ENCODE measurements around the gene ANKRD45.
"Not testable (repeated sequence)": the region's sequence is repeated elsewhere in the genome, so short reads cannot be mapped to it uniquely, and the experiment has no call there.

ANKRD45 gene

DNA sequence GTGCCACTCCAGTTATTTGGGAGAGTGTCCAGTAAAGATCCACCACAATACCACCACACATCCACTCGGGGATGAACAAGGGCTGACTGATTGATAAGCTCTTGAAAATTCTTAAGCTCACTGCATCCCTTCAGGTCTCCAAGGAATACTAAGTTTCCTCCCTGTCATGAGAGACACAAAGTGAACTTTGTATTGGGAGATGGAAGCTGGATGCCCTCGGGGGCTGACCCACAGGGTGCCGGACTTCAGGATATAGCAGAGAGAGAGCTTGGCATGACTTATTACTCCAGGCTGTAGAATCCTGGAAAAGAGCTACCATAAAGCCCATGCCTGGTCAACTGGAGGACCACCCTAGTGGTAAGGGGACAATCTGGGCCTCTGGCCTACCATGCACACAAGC is 15.5 kb upstream of the ANKRD45 start:
- H2BK5ac ChIP-seq (ENCODE audit: low read length); H3K56ac ChIP-seq (ENCODE audit: low read length); DNase-seq; H3K4me3 ChIP-seq (ENCODE audit: low read length); H3K4ac ChIP-seq (ENCODE audit: low read depth, low read length); H3K4me1 ChIP-seq (ENCODE audit: control insufficient read depth, low read depth, low read length); H3K23ac ChIP-seq (ENCODE audit: low read length); H3K9ac ChIP-seq (ENCODE audit: low read length); H2BK15ac ChIP-seq (replicated peaks; ENCODE audit: low read depth); H4K5ac ChIP-seq (ENCODE audit: low read length); H3K36me3 ChIP-seq (ENCODE audit: control insufficient read depth, insufficient read depth, low read length); H4K8ac ChIP-seq (ENCODE audit: low read depth, low read length); H3K27ac ChIP-seq (ENCODE audit: low read depth, low read length); H2AK5ac ChIP-seq (ENCODE audit: low read length); H2BK120ac ChIP-seq (ENCODE audit: low read depth, low read length); H3K79me2 ChIP-seq (ENCODE audit: control insufficient read depth, insufficient read depth, low read length); H3K27me3 ChIP-seq (ENCODE audit: insufficient read depth, low read length, poor library complexity); H3K18ac ChIP-seq (ENCODE audit: low read length); H3K4me2 ChIP-seq (ENCODE audit: low read length); H3K79me1 ChIP-seq (ENCODE audit: low read length): not testable (repeated sequence)
- WGBS (ENCODE audit: extremely low coverage, insufficient coverage, low lambda C conversion rate) = no CpG with 5 or more reads among the region's 3 CpGs

GRCh38 chr1:173683838-173684237 is 14.2 kb upstream of the ANKRD45 start:
- not testable (repeated sequence) for H3K23ac ChIP-seq (ENCODE audit: low read length); DNase-seq; H2AK5ac ChIP-seq (ENCODE audit: low read length); H3K36me3 ChIP-seq (ENCODE audit: control insufficient read depth, insufficient read depth, low read length); H3K27me3 ChIP-seq (ENCODE audit: insufficient read depth, low read length, poor library complexity); H3K4me3 ChIP-seq (ENCODE audit: low read length); H4K5ac ChIP-seq (ENCODE audit: low read length); H3K27ac ChIP-seq (ENCODE audit: low read depth, low read length); H3K9ac ChIP-seq (ENCODE audit: low read length); H2BK15ac ChIP-seq (replicated peaks; ENCODE audit: low read depth); H3K56ac ChIP-seq (ENCODE audit: low read length); H3K4ac ChIP-seq (ENCODE audit: low read depth, low read length); H3K79me1 ChIP-seq (ENCODE audit: low read length); H3K4me2 ChIP-seq (ENCODE audit: low read length); H4K8ac ChIP-seq (ENCODE audit: low read depth, low read length); H2BK120ac ChIP-seq (ENCODE audit: low read depth, low read length); H3K79me2 ChIP-seq (ENCODE audit: control insufficient read depth, insufficient read depth, low read length); H3K4me1 ChIP-seq (ENCODE audit: control insufficient read depth, low read depth, low read length); H2BK5ac ChIP-seq (ENCODE audit: low read length); H3K18ac ChIP-seq (ENCODE audit: low read length)
- WGBS (ENCODE audit: extremely low coverage, insufficient coverage, low lambda C conversion rate) = no CpG with 5 or more reads among the region's 4 CpGs

DNA sequence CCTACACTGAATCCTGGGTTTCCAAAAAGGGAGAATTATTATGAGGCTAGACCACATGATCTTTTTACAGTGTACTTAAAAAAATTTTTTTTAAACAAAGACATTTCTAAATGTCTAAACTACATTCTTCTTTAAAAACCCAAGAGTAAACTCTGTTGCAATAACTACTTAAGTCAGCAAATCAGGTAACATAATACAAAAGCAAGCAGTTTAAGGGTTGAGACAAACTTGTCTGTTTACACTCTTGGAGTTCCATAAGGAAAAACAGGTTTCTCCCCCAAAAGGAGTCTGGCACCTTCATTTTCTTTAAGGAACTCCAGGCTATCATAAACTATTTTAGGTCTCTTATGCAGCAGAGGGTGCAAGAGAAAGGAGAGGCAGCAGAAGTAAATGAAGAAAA is 12.5 kb upstream of the ANKRD45 start:
- Histone ChIP-seq H2BK5ac (ENCODE audit: low read length) (no peak overlapping the region), H3K79me2 (ENCODE audit: control insufficient read depth, insufficient read depth, low read length) (no peaks in the 10 kb centered on the region), H4K5ac (ENCODE audit: low read length) (no peak overlapping the region), H4K8ac (ENCODE audit: low read depth, low read length) (no peak overlapping the region), H3K4me1 (ENCODE audit: control insufficient read depth, low read depth, low read length) (no peaks in the 10 kb centered on the region), H3K4ac (ENCODE audit: low read depth, low read length) (no peak overlapping the region), H3K27ac (ENCODE audit: low read depth, low read length) (no peak overlapping the region), H3K18ac (ENCODE audit: low read length) (no peak overlapping the region), H3K4me2 (ENCODE audit: low read length) (no peak overlapping the region), H3K23ac (ENCODE audit: low read length) (no peak overlapping the region), H3K27me3 (ENCODE audit: insufficient read depth, low read length, poor library complexity) (no peaks in the 10 kb centered on the region), H3K36me3 (ENCODE audit: control insufficient read depth, insufficient read depth, low read length) (no peaks in the 10 kb centered on the region), H3K9ac (ENCODE audit: low read length) (no peak overlapping the region), H3K79me1 (ENCODE audit: low read length) (no peaks in the 10 kb centered on the region), H2AK5ac (ENCODE audit: low read length) (no peak overlapping the region), H2BK15ac (replicated peaks; ENCODE audit: low read depth) (no peak overlapping the region), H3K56ac (ENCODE audit: low read length) (no peak overlapping the region), H3K4me3 (ENCODE audit: low read length) (no peak overlapping the region), H2BK120ac (ENCODE audit: low read depth, low read length) (no peak overlapping the region)
- no peak for DNase-seq

GRCh38 chr1:173680152-173680551 is 10.5 kb upstream of the ANKRD45 start:
- not testable (repeated sequence) for H3K79me1 ChIP-seq (ENCODE audit: low read length); H3K56ac ChIP-seq (ENCODE audit: low read length); H2BK15ac ChIP-seq (replicated peaks; ENCODE audit: low read depth); H3K4ac ChIP-seq (ENCODE audit: low read depth, low read length); H2BK120ac ChIP-seq (ENCODE audit: low read depth, low read length); H3K36me3 ChIP-seq (ENCODE audit: control insufficient read depth, insufficient read depth, low read length); H3K4me1 ChIP-seq (ENCODE audit: control insufficient read depth, low read depth, low read length); H3K18ac ChIP-seq (ENCODE audit: low read length); H4K8ac ChIP-seq (ENCODE audit: low read depth, low read length); H3K4me2 ChIP-seq (ENCODE audit: low read length); H4K5ac ChIP-seq (ENCODE audit: low read length); H2BK5ac ChIP-seq (ENCODE audit: low read length); H3K79me2 ChIP-seq (ENCODE audit: control insufficient read depth, insufficient read depth, low read length); H3K4me3 ChIP-seq (ENCODE audit: low read length); DNase-seq; H3K27me3 ChIP-seq (ENCODE audit: insufficient read depth, low read length, poor library complexity); H2AK5ac ChIP-seq (ENCODE audit: low read length); H3K9ac ChIP-seq (ENCODE audit: low read length); H3K23ac ChIP-seq (ENCODE audit: low read length); H3K27ac ChIP-seq (ENCODE audit: low read depth, low read length)
- WGBS (ENCODE audit: extremely low coverage, insufficient coverage, low lambda C conversion rate) = no CpG with 5 or more reads among the region's 5 CpGs

DNA sequence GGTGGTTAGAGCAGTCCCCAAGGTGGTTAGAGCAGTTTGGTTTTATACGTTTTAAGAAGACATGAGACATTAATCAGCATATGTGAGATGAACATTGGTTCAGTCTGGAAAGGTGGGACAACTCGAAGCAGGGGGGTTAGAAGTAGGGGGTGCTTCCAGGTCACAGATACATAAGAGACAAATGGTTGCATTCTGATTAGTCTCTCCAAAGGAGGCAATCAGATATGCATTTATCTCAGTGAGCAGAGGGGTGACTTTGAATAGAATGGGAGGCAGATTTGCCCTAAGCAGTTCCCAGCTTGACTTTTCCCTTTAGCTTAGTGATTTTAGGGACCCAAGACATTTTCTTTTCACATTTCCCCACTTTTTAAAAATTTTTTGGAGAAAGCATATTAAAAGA is 4.8 kb upstream of the ANKRD45 start:
- H2AK5ac ChIP-seq (ENCODE audit: low read length); H3K4ac ChIP-seq (ENCODE audit: low read depth, low read length); H3K27me3 ChIP-seq (ENCODE audit: insufficient read depth, low read length, poor library complexity); H3K4me2 ChIP-seq (ENCODE audit: low read length); H3K4me3 ChIP-seq (ENCODE audit: low read length); DNase-seq; H3K79me2 ChIP-seq (ENCODE audit: control insufficient read depth, insufficient read depth, low read length); H3K27ac ChIP-seq (ENCODE audit: low read depth, low read length); H3K9ac ChIP-seq (ENCODE audit: low read length); H4K5ac ChIP-seq (ENCODE audit: low read length); H4K8ac ChIP-seq (ENCODE audit: low read depth, low read length); H2BK120ac ChIP-seq (ENCODE audit: low read depth, low read length); H2BK5ac ChIP-seq (ENCODE audit: low read length); H3K79me1 ChIP-seq (ENCODE audit: low read length); H2BK15ac ChIP-seq (replicated peaks; ENCODE audit: low read depth); H3K36me3 ChIP-seq (ENCODE audit: control insufficient read depth, insufficient read depth, low read length); H3K18ac ChIP-seq (ENCODE audit: low read length); H3K23ac ChIP-seq (ENCODE audit: low read length); H3K4me1 ChIP-seq (ENCODE audit: control insufficient read depth, low read depth, low read length); H3K56ac ChIP-seq (ENCODE audit: low read length): not testable (repeated sequence)
- WGBS (ENCODE audit: extremely low coverage, insufficient coverage, low lambda C conversion rate) = no CpG with 5 or more reads among the region's 2 CpGs

DNA sequence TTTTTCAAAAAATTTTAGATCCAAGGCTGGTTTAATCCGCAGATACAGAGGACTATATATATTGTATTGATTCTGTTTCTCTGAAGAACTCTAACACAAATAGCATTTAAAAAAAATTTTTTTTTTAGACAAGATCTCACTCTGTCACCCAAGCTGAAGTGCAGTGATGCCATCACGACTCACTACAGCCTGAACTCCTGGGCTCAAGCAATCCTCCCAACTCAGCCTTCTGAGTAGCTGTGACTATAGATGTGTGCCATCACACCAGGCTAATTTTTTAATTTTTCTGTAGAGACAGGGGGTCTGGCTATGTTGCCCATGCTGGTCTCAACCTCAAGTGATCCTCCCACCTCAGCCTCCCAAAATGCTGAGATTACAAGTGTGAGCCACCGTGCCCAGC is 3.0 kb downstream of the ANKRD45 start:
- H3K18ac ChIP-seq (ENCODE audit: low read length) = no peak overlapping the region
- H3K23ac ChIP-seq (ENCODE audit: low read length) = no peak overlapping the region

More for the DNA sequence above, 3.0 kb downstream of the ANKRD45 start:
- Histone ChIP-seq H3K4me1 (ENCODE audit: control insufficient read depth, low read depth, low read length) (peaks cover 2% of the 10 kb centered on the region), H2BK15ac (replicated peaks; ENCODE audit: low read depth) (no peak overlapping the region), H3K9ac (ENCODE audit: low read length) (no peak overlapping the region), H2BK5ac (ENCODE audit: low read length) (no peak overlapping the region), H3K79me2 (ENCODE audit: control insufficient read depth, insufficient read depth, low read length) (no peaks in the 10 kb centered on the region), H2BK120ac (ENCODE audit: low read depth, low read length) (no peak overlapping the region), H3K27ac (ENCODE audit: low read depth, low read length) (no peak overlapping the region), H3K56ac (ENCODE audit: low read length) (no peak overlapping the region), H4K5ac (ENCODE audit: low read length) (no peak overlapping the region), H4K8ac (ENCODE audit: low read depth, low read length) (no peak overlapping the region), H3K4ac (ENCODE audit: low read depth, low read length) (no peak overlapping the region), H2AK5ac (ENCODE audit: low read length) (no peak overlapping the region), H3K79me1 (ENCODE audit: low read length) (no peaks in the 10 kb centered on the region), H3K36me3 (ENCODE audit: control insufficient read depth, insufficient read depth, low read length) (no peaks in the 10 kb centered on the region), H3K4me2 (ENCODE audit: low read length) (no peak overlapping the region), H3K27me3 (ENCODE audit: insufficient read depth, low read length, poor library complexity) (no peaks in the 10 kb centered on the region), H3K4me3 (ENCODE audit: low read length) (no peak overlapping the region)
- DNase-seq = no peak
- no CpG with 5 or more reads among the region's 3 CpGs for WGBS (ENCODE audit: extremely low coverage, insufficient coverage, low lambda C conversion rate)

Data from mesendoderm (in vitro differentiated cells).